A549 (cell line): Measurements from ENCODE around the gene B3GNT8. TPM values are rescaled to one million over a fixed set of nuclear protein-coding genes. Genes with fewer than 3 reads are reported as not detected.
A peak's percentile ranks its signal among the peaks of the same experiment; 100 is the strongest.

Experiments
- ATAC-seq, 2 experiments: fragments of 200-7000 bp in 1 of 2; fragments of >200 bp in 1 of 2; cut with Nextera tagmentation in 1 of 2; cut with Tn5 transposase in 1 of 2; 3 replicates each; pipeline versions ENCODE4 v1.8.0 to v1.9.1; 2018 to 2020; ENCODE audit warnings: mild to moderate bottlenecking in 1 of 2, moderate library complexity in 1 of 2
- CTCF ChIA-PET: fragments of 300-600 bp; sonication (Branson Sonifier 250); formaldehyde crosslinking; extraction: SDS; loops from one replicate; lab custom pipeline; 2021; ENCODE audit warnings: antibody characterized with exemption, inconsistent platforms; lab: Yijun Ruan, JAX
- POLR2A ChIA-PET: fragments of 350-600 bp; formaldehyde crosslinking; extraction: SDS; loops from one replicate; lab custom pipeline; 2021; ENCODE audit warnings: antibody characterized with exemption, inconsistent platforms; lab: Yijun Ruan, JAX
- DNase-seq, 2 experiments: peaks; one replicate each; pipeline versions ENCODE4 v3.0.0 to v3.0.0-alpha.2; 2011 to 2016; ENCODE audit warnings: low read depth in 1 of 2, low spot score in 1 of 2
- FAIRE-seq: peaks from 2 replicates; lab custom pipeline; 2011; peaks lifted over from hg19 to GRCh38; lab: Jason Lieb, UNC
- H3K27ac ChIP-seq, 2 experiments: fragments of >200 bp; sonication (Bioruptor Twin); formaldehyde crosslinking; 3 replicates each; pipeline ENCODE4 v1.5.1; 2016 to 2017
- H3K4me1 ChIP-seq: fragments of >200 bp; sonication (Bioruptor Twin); formaldehyde crosslinking; 3 replicates; pipeline ENCODE4 v1.6.1; 2016
- H3K4me2 ChIP-seq: fragments of >200 bp; sonication (Bioruptor Twin); formaldehyde crosslinking; 3 replicates; pipeline ENCODE4 v1.6.1; 2016
- H3K4me3 ChIP-seq: fragments of >200 bp; sonication (Bioruptor Twin); formaldehyde crosslinking; 3 replicates; pipeline ENCODE4 v1.5.1; 2016
- H3K9me3 ChIP-seq: fragments of >200 bp; sonication (Bioruptor Twin); formaldehyde crosslinking; 3 replicates; pipeline ENCODE4 v1.6.1; 2016
- CBX8 ChIP-seq: fragments of 200-600 bp; sonication (generic); IDR thresholded peaks from 2 replicates; pipeline ENCODE4 v1.6.1; 2016
- CHD2 ChIP-seq: fragments of 150-350 bp; IDR thresholded peaks from 2 replicates; pipeline ENCODE4 v1.6.1; 2014; ENCODE audit warnings: low read length; ENCODE audit not compliant: partially characterized antibody
- EHF ChIP-seq: fragments of 250-450 bp; sonication (Bioruptor Pico); IDR thresholded peaks from 2 replicates; pipeline ENCODE4 v1.5.0; 2020; ENCODE audit warnings: mild to moderate bottlenecking
- EHMT2 ChIP-seq: fragments of 200-600 bp; sonication (generic); IDR thresholded peaks from 2 replicates; pipeline ENCODE4 v1.6.1; 2016; ENCODE audit warnings: antibody characterized with exemption, low read depth, mild to moderate bottlenecking, moderate library complexity
- FOSB ChIP-seq: fragments of 250-450 bp; sonication (Bioruptor Pico); IDR thresholded peaks from 2 replicates; pipeline ENCODE4 v1.5.0; 2020; ENCODE audit warnings: mild to moderate bottlenecking, moderate library complexity
- FOSL2 ChIP-seq, 2 experiments: fragments of 450-650 bp in 1 of 2; fragments of >200 bp in 1 of 2; sonication (Bioruptor Twin) in 1 of 2; formaldehyde crosslinking; IDR thresholded peaks; 2 replicates each; pipeline versions ENCODE4 v1.5.0 to v1.6.1; 2016 to 2020; ENCODE audit warnings: mild to moderate bottlenecking in 1 of 2, moderate library complexity in 1 of 2
- HDAC2 ChIP-seq: fragments of 200-600 bp; sonication (generic); IDR thresholded peaks from 2 replicates; pipeline ENCODE4 v1.6.1; 2016
- HEYL ChIP-seq: fragments of 250-450 bp; sonication (Bioruptor Pico); IDR thresholded peaks from 2 replicates; pipeline ENCODE4 v1.8.0; 2021; ENCODE audit warnings: mild to moderate bottlenecking, moderate library complexity
- HOXA7 ChIP-seq: fragments of 250-450 bp; sonication (Bioruptor Pico); IDR thresholded peaks from 2 replicates; pipeline ENCODE4 v1.5.0; 2020; ENCODE audit warnings: mild to moderate bottlenecking, moderate library complexity
- HOXB5 ChIP-seq: fragments of 250-450 bp; sonication (Bioruptor Pico); IDR thresholded peaks from 2 replicates; pipeline ENCODE4 v1.5.0; 2020; ENCODE audit warnings: mild to moderate bottlenecking, moderate library complexity
- JUN ChIP-seq, 2 experiments: fragments of >200 bp; sonication (Bioruptor Twin); formaldehyde crosslinking; IDR thresholded peaks; 2 replicates in 1 of 2; 3 replicates in 1 of 2; pipeline ENCODE4 v1.6.1; 2016 to 2017
- MYC ChIP-seq: IDR thresholded peaks from 2 replicates; pipeline ENCODE4 v1.6.1; 2012; ENCODE audit warnings: mild to moderate bottlenecking, inconsistent platforms, low read length, improper control_type of control experiment, borderline replicate concordance
- NR3C1 ChIP-seq: fragments of >200 bp; sonication (Bioruptor Twin); formaldehyde crosslinking; IDR thresholded peaks from 3 replicates; pipeline ENCODE4 v1.6.1; 2017
- PHF8 ChIP-seq: fragments of 200-600 bp; sonication (generic); IDR thresholded peaks from 2 replicates; pipeline ENCODE4 v1.6.1; 2016; ENCODE audit warnings: low read depth, mild to moderate bottlenecking, antibody characterized with exemption, moderate library complexity, borderline replicate concordance
- POLR2AphosphoS2 ChIP-seq: conservative IDR thresholded peaks from 2 replicates; pipeline ENCODE4 v1.6.1; 2012; ENCODE audit warnings: low read length, improper control_type of control experiment, inconsistent platforms
- TP53 ChIP-seq: fragments of 250-450 bp; sonication (Bioruptor Pico); IDR thresholded peaks from 2 replicates; pipeline ENCODE4 v1.5.0; 2021; ENCODE audit warnings: mild to moderate bottlenecking, moderate library complexity
- ZC3H11A ChIP-seq: fragments of 450-650 bp; IDR thresholded peaks from 2 replicates; pipeline ENCODE4 v1.6.1; 2014; ENCODE audit warnings: antibody characterized with exemption, mild to moderate bottlenecking
- WGBS: methylation state at CpG from one replicate; pipeline ENCODE4 v1.1.6; 2017; ENCODE audit errors: missing lambda C conversion rate; 5-methylcytosine and 5-hydroxymethylcytosine counted together
- polyA plus RNA-seq, 4 experiments: library from polyadenylated mRNA; depleted of rRNA in 3 of 4; stranded (reverse); fragments of >200 nt; fragmentation: RNase III in 1 of 4; extraction: RNeasy Plus Mini Kit Qiagen cat#74134 plus additional on column Dnase treatment in 1 of 4; gene quantifications; 2 replicates in 3 of 4; 3 replicates in 1 of 4; pipeline ENCODE4 v1.2.3, GENCODE V29; 2011 to 2017
- TF ChIP-seq, protein P1 (sequence below): fragments of 250-450 bp; sonication (Bioruptor Pico); IDR thresholded peaks from 2 replicates; pipeline ENCODE4 v1.5.0; 2020; ENCODE audit warnings: low read depth, mild to moderate bottlenecking, moderate library complexity
- TF ChIP-seq, protein P2 (sequence below): fragments of 150-350 bp; IDR thresholded peaks from 2 replicates; pipeline ENCODE4 v1.6.1; 2014; ENCODE audit warnings: low read depth, mild to moderate bottlenecking, low read length
- TF ChIP-seq, protein P3 (sequence below): IDR thresholded peaks from 2 replicates; pipeline ENCODE4 v1.6.1; 2012
- TF ChIP-seq, protein P4 (sequence below): fragments of 250-450 bp; sonication (Bioruptor Pico); IDR thresholded peaks from 2 replicates; pipeline ENCODE4 v1.5.0; 2021; ENCODE audit warnings: mild to moderate bottlenecking, moderate library complexity, borderline replicate concordance
- TF ChIP-seq, protein P5 (sequence below): fragments of >200 bp; sonication (Bioruptor Twin); formaldehyde crosslinking; IDR thresholded peaks from 3 replicates; pipeline ENCODE4 v1.6.1; 2016

B3GNT8 gene
- polyA plus RNA-seq, 2 of the 4 experiments (the other 2 are of a cell fraction): not detected

DNA sequence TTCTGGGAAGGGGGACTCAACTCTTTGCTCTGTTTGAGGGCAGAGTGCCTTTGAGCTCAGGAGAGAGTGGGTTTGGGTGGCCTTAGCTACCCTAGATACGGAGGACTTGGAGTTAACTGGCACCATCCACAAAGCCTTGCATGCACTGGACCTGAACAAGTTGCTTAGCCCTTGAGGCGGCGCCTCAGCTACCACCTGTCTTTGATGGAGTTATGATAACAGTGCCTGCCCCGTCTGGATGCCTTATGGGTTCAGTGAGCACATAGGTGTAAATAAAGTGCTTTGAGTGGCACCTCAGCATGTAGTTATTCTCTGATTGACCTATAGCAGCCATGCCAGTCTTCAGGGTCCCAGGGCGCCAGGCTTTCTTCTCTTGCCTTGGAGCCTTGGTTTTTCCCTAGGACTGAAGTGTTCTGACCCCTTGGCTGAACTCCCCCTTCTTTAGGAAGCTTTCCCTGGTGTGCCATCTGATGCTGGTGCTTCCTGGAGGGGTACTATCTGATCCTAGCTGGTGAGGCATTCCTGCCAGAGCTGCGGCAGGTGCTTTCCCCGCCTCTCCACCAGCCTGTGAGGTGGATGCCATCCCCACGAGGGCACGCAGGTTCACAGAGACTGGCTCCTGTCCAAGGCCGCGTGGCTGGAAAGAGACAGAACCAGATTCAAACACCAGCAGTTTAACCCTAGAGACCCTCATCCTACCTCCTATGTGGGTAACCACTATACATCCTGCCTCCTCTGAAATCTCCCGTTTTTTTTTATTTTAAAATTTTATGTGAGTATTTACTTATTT is 23.8 kb downstream of the B3GNT8 start:
- H3K4me3 ChIP-seq: no peak overlapping the region
- ChIA-PET CTCF (interaction anchor here (0.8 to 1.6 kb wide), 5 partner anchors 23 to 167 kb away, joined by 3 to 7 read pairs (median 4); no protein-coding TSS in a partner anchor), POLR2A (interaction anchor here (0.8 kb wide), 1 partner anchor 36 kb away, joined by 4 read pairs; the partner anchor contains the start of gene DMAC2)
- peaks cover 9% of the 10 kb centered on the region for H3K4me1 ChIP-seq
- no peak for DNase-seq
- H3K9me3 ChIP-seq: no peaks in the 10 kb centered on the region
- WGBS: 83% methylated on average over 12 of the region's 12 CpGs
- H3K27ac ChIP-seq: no peak overlapping the region
- 0 out of 6 replicates have a peak, but pooled peaks of 1 of the 2 experiments have one; percentile 6 for ATAC-seq
- TF ChIP-seq HOXB5 (CRISPR knock-in tag): no peak
- TF ChIP-seq HDAC2: no peak
- TF ChIP-seq MYC: no peak
- no peak for TF ChIP-seq PHF8
- TF ChIP-seq, protein P1, sequence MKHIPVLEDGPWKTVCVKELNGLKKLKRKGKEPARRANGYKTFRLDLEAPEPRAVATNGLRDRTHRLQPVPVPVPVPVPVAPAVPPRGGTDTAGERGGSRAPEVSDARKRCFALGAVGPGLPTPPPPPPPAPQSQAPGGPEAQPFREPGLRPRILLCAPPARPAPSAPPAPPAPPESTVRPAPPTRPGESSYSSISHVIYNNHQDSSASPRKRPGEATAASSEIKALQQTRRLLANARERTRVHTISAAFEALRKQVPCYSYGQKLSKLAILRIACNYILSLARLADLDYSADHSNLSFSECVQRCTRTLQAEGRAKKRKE (CRISPR knock-in tag): no peak
- TF ChIP-seq HEYL (CRISPR knock-in tag): no peak
- TF ChIP-seq, protein P2, sequence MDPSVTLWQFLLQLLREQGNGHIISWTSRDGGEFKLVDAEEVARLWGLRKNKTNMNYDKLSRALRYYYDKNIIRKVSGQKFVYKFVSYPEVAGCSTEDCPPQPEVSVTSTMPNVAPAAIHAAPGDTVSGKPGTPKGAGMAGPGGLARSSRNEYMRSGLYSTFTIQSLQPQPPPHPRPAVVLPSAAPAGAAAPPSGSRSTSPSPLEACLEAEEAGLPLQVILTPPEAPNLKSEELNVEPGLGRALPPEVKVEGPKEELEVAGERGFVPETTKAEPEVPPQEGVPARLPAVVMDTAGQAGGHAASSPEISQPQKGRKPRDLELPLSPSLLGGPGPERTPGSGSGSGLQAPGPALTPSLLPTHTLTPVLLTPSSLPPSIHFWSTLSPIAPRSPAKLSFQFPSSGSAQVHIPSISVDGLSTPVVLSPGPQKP: no peak
- no peak for FAIRE-seq
- no peak overlapping the region for H3K4me2 ChIP-seq

DNA sequence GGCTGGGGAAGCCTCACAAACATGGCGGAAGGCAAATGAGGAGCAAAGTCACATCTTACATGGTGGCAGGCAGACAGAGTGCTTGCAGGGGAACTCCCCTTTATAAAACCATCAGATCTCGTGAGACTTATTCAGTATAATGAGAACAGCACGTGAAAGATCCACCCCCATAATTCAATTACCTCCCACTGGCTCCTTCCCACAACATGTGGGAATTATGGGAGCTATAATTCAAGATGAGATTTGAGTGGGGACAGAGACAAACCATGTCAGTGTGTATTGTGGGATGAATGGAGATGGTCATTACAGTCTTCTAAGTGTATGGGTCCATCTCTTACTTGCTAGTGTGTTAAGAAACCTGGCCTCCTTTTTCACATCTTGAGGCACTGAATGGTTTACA is 25.2 kb downstream of the B3GNT8 start:
- no peak overlapping the region for H3K4me3 ChIP-seq
- CTCF ChIA-PET: interaction anchor here (0.9 to 1.6 kb wide), 6 partner anchors 12 to 168 kb away, joined by 3 to 7 read pairs (median 4); no protein-coding TSS in a partner anchor
- no peak overlapping the region for H3K4me2 ChIP-seq
- TF ChIP-seq, protein P3, sequence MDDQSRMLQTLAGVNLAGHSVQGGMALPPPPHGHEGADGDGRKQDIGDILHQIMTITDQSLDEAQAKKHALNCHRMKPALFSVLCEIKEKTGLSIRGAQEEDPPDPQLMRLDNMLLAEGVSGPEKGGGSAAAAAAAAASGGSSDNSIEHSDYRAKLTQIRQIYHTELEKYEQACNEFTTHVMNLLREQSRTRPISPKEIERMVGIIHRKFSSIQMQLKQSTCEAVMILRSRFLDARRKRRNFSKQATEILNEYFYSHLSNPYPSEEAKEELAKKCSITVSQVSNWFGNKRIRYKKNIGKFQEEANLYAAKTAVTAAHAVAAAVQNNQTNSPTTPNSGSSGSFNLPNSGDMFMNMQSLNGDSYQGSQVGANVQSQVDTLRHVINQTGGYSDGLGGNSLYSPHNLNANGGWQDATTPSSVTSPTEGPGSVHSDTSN: no peak
- no peak for TF ChIP-seq NR3C1
- TF ChIP-seq JUN (IDR thresholded peaks at IDR 0.05): no peak
- TF ChIP-seq MYC: no peak
- TF ChIP-seq EHMT2: no peak
- no peak for TF ChIP-seq EHF (CRISPR knock-in tag)
- no peak for TF ChIP-seq FOSL2 (IDR thresholded peaks at IDR 0.05)
- TF ChIP-seq FOSL2 (CRISPR knock-in tag; IDR thresholded peaks at IDR 0.05): no peak
- TF ChIP-seq, protein P4, sequence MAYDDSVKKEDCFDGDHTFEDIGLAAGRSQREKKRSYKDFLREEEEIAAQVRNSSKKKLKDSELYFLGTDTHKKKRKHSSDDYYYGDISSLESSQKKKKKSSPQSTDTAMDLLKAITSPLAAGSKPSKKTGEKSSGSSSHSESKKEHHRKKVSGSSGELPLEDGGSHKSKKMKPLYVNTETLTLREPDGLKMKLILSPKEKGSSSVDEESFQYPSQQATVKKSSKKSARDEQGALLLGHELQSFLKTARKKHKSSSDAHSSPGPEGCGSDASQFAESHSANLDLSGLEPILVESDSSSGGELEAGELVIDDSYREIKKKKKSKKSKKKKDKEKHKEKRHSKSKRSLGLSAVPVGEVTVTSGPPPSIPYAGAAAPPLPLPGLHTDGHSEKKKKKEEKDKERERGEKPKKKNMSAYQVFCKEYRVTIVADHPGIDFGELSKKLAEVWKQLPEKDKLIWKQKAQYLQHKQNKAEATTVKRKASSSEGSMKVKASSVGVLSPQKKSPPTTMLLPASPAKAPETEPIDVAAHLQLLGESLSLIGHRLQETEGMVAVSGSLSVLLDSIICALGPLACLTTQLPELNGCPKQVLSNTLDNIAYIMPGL (CRISPR knock-in tag): no peak
- TF ChIP-seq, protein P5, sequence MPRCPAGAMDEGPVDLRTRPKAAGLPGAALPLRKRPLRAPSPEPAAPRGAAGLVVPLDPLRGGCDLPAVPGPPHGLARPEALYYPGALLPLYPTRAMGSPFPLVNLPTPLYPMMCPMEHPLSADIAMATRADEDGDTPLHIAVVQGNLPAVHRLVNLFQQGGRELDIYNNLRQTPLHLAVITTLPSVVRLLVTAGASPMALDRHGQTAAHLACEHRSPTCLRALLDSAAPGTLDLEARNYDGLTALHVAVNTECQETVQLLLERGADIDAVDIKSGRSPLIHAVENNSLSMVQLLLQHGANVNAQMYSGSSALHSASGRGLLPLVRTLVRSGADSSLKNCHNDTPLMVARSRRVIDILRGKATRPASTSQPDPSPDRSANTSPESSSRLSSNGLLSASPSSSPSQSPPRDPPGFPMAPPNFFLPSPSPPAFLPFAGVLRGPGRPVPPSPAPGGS: no peak
- no peak for TF ChIP-seq ZC3H11A
- no peak for TF ChIP-seq CBX8
- no peak for TF ChIP-seq FOSB
- TF ChIP-seq CHD2: no peak
- TF ChIP-seq HOXB5 (CRISPR knock-in tag): no peak
- no peak for TF ChIP-seq HOXA7 (CRISPR knock-in tag)
- no peak for TF ChIP-seq POLR2AphosphoS2
- no peak for TF ChIP-seq TP53 (CRISPR knock-in tag)
- TF ChIP-seq, protein P2: no peak
- DNase-seq (no peak), ATAC-seq (no peak), FAIRE-seq (no peak)
- POLR2A ChIA-PET: no interaction called here
- no peak overlapping the region for H3K27ac ChIP-seq
- WGBS: 89% methylated on average over 3 of the region's 3 CpGs
- H3K4me1 ChIP-seq: peaks cover 9% of the 10 kb centered on the region
- H3K9me3 ChIP-seq: no peaks in the 10 kb centered on the region
